A172 (cell line): ENCODE measurements around the gene KREMEN1. TPM values are rescaled to one million over a fixed set of nuclear protein-coding genes. Genes with fewer than 3 reads are reported as not detected.

Experiments used
- DNase-seq: peaks from one replicate; pipeline ENCODE4 v3.0.0-alpha.2; 2015; ENCODE audit warnings: low spot score
- total RNA-seq: library from RNA; depleted of rRNA; stranded (reverse); fragments of >200 nt; shearing (Covaris generic); gene quantifications from 2 replicates; pipeline ENCODE4 v1.2.3, GENCODE V29; 2014

The KREMEN1 gene
- total RNA-seq, 1 experiment from 2014 or later: 2.1 TPM

DNA sequence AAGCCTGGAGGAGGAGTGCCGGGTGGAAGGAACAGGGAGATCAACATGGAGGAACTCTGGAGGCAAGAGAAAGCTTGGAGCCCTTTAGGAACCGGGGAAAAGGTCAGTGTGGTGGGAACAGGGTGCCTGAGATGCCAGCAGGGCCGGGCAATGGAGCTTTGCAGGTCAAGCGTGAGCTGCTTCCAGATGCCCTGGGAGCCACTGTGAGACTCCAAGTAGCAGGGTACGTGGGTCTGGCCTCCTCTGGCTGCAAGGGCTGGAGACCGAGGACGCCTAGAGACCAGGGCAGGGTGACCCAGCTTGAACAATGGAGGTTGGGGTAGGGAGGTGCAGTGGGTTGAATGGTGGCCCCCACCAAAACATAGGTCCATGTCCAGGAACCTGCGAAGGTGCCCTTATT lies 117.2 kb downstream of the KREMEN1 start:
- DNase-seq: no peak

DNA sequence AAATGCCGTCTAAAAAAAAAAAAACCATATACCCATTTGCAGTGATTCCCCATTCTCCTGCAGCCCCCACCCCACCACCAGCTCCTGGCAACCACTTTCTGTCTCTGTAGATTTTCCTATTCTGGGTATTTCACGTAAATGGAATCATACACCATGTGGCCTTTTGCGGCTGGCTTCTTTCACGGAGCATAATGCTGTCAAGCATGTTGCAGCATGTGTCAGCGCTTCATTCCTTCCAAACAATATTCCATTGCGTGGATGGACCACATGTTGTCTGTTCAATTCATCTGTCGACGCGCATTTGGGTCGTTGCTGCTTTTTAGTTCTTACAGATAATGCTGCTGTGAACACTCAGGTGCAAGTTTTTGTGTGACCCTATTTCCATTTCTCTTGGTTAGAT lies 118.1 kb downstream of the KREMEN1 start:
- no peak for DNase-seq

DNA sequence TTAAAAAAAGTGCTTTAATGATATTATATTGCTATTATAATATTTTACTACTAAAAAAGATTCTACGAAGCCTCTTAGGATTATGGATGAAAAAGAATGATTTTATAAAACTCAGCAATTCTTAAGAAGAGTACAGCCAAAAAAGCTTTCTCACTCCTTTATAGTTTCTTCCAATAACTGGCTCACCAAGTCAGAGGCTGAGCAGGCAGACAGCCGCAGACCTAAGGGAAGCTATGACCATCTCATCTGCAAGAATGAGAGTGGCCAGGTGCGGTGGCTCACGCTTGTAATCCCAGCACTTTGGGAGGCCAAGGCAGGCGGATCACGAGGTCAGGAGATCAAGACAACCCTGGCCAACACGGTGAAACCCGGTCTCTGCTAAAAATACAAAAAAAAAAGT lies 120.2 kb downstream of the KREMEN1 start:
- DNase-seq: no peak

DNA sequence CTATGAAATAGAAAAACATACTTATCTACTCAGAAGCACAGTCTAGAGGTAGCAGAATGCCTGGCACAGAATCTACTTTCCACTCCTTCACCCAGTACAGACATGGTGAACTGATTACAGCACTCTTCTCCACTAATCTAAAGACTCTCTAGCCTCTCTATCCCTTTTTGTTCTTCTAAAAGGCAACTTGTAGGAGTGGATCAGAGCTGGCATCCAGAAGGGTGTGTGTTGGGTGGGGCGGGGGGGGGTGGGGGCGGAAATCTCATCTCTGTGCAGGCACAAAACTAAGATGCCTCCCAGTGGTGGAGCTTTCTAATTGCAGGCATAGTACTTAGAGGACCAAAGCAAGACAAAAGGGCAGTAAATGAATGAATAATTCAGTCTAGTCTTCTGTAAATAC lies 121.3 kb downstream of the KREMEN1 start:
- no peak for DNase-seq

DNA sequence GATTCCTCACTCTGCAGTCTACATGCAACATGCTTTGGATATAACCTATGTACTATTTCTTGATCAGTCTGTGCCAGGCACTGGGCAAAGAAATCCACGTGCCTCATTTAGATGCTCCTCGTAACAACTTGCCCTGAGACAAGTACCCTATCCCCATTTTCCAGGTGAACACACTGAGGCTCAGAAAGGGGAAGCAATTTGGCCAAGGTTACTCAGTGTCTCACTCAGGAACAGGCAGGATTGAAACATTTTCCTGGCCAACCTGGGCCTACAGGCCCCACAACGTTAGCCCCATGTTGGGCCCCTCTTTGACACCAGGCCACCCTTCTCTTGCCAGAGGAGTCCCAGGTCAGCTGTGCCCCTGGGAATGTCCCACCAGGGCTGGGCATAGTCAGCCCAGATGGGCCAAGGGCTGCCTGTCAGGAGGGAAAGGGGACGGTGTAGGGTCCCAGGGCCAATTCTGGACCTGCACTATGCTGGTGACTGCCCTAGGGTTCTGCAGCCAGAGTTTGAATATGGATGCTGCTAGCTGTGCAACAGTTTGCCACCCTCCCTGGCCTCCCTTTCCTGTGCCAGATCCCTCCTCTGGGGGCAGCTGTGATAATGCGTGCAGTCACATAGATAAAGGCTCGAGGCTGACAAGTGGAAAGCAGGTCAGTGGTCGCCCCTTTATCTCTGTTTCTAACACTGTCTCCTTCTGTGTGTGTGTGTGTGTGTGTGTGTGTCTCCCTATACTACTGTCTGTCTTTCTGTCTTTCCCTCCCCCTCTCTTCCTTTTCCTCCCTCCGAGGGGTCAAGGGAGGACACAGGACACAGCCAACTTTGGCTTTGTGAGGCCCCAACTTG lies 122.5 kb downstream of the KREMEN1 start:
- DNase-seq: no peak

DNA sequence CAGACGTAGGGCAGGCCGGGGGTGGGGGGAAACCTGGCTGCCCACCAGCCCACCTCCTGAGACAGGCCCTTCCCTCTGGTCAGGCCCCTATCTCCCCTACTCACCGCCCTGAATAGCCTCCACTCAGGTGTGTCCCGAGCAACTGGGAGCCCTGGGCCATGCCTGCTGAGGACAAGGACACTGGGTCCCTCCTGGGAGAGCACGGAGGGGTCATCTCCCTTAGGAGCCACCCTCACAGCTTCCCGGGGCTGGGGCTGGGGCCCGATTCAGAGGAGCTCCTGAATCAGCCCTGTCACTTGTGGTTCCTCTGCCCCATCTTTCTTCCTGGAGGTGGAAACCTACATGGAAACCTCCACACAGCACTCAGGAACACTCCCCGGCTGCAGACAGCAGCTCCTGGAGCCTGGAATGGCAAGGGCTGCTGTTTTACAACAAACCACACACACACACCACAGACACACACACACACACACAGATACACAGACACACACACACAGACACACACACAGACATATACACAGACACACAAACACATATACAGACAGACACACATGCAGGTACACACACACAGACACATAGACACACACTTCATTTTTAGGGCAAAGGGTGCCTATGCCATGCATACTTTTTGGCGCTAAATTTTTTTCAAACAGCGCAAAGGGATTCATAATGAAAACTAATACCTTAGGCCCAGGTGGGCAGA lies 123.3 kb downstream of the KREMEN1 start:
- DNase-seq: no peak

DNA sequence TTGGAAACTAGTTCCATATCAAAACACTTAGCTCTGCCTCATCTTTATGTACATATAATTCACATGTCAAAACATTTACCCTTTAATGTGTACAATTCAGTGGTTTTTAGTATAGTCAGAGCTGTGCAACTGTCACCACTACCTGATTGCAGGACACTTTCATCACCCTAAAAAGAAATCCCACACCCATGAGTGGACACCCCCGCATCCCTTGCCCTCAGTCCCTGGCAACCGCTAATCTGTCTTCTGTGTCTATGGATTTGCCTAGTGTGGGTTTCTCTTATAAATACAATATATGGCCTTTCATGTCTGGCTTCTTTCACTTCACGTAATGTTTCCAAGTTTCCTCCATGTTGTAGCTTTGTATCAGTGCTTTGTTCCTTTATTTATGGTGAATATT lies 124.3 kb downstream of the KREMEN1 start:
- no peak for DNase-seq

DNA sequence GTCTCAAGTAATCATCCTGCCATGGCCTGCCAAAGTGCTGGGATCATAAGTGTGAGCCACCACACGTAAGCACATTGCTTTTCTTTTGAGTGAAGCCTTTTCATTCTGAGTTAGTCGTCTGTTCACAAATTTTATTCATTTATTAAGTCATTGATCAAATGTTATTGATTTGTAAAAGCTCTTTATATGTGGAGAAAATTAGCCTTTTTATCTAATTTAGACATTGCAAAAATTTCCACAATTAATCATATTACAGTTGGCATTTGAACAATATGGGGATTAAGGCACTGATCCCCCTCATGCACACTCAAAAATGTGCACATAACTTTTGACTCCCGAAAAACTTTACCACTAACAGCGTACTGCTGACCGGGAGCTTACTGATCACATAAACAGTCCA lies 125.4 kb downstream of the KREMEN1 start:
- DNase-seq: no peak

DNA sequence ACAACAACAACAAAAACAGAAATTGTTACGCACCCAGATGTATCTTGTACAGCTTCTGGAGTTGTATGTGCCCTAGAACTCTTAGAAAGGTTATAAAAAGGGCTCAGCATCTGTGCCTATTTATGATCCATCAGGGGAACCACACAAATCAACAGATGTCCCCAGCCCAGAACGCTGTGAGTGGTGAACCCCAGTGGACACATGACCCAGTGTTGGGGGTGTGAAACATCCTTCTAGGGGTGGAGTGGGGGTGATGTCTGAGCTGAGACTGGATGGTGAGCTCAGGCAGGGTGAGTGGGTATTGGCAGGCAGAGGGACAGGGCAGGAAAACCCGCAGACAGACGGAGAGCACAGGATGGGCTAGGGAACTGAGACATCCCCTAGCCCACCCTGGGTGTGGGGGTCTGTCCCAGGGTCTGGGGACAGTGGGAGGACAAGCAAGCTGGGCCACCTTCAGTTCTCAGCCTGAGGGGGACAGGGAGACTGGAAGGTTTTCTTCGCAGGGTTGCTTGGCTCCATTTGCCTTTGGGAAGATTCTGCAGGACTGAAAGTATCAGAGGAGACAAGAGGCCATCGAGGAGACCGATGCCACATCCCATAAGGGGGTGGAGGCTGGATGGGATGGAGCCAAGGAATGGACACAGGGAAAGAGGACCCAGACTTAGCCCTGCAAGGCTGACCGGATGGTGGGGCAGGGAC lies 127.0 kb downstream of the KREMEN1 start:
- no peak for DNase-seq

DNA sequence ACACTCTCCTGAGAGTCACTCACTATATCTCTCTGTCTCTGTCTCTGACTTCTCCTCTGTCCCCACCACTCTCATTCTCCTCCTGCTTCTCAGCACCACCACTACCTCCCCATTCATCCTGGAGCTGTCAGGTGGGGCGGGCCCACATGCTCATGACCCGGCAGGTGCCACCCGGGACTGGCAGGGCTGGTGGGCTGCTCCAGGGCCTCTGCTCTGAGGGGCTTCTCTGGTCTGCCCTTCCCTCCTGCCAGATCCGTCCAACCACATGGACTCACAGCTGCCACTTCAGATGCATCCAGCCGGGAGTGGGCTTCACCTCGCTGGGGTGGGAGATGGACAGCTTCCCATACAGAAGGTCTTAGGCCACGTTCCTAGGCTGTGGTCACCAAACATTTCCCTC lies 128.1 kb downstream of the KREMEN1 start:
- no peak for DNase-seq

DNA sequence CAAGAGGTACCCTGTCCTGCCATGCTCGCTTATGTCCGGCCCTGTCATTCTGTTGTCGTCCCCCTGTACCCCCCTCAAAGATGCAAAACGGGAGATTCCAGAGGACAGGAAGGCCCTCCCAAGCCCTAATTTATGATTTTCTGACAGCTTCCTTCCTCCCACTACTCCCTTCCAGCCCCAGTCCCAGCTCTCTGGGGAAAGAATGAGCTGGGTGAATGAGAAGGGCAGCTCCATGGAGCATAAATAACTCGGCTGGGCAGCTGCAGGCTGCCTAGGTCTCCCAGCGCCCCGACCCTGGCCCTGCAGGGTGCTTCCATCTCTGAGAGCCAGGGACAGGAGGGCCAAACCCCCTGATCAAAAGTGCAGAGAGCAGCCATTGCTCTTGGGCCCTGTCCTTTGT lies 128.9 kb downstream of the KREMEN1 start:
- DNase-seq: no peak

DNA sequence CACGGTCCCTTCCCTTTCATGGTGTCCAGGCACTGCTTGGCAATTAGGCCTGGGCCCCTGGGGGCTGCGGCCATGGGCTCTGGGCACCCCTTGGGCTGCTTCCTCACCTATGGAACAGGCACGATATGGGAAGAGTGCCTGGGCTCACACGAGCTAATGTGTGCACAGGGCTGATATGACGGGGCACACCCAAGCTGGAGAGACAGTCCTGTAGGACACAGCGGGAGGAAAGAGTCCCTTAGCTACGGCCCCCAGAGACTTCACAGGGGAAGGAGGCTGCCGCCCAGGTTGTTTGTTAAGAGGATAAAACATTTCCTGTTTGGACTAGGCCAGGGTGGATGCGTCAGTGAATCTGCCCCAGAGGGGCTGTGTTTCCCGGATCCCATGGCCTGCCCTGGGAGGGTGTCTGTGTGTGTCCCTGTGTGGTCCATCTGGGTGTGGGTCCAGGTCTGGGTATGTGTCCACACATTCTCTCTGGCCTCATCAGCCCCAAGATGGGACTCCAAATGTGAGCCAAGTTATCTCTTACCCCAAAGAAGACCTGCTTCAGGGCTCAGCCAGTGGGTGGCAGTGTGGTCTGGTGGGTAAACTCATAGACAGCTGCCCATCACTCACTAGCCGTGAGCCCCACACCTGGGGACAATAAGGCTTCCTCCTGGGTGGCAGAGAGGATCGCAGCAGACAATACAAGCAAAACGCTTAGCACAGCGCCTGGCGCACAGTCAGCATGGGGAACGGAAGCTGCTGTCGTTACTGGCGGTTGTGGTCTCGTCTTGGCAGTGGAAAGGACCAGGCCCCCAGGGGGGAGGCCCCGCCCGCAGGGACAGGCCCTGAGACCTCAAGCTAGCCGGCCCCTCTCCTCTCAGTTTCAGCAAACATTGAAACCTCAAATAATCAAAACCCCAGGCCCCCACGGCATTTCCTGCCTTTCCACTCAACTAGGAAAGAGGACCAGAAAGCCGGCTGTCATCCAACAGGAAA lies 129.7 kb downstream of the KREMEN1 start:
- no peak for DNase-seq

DNA sequence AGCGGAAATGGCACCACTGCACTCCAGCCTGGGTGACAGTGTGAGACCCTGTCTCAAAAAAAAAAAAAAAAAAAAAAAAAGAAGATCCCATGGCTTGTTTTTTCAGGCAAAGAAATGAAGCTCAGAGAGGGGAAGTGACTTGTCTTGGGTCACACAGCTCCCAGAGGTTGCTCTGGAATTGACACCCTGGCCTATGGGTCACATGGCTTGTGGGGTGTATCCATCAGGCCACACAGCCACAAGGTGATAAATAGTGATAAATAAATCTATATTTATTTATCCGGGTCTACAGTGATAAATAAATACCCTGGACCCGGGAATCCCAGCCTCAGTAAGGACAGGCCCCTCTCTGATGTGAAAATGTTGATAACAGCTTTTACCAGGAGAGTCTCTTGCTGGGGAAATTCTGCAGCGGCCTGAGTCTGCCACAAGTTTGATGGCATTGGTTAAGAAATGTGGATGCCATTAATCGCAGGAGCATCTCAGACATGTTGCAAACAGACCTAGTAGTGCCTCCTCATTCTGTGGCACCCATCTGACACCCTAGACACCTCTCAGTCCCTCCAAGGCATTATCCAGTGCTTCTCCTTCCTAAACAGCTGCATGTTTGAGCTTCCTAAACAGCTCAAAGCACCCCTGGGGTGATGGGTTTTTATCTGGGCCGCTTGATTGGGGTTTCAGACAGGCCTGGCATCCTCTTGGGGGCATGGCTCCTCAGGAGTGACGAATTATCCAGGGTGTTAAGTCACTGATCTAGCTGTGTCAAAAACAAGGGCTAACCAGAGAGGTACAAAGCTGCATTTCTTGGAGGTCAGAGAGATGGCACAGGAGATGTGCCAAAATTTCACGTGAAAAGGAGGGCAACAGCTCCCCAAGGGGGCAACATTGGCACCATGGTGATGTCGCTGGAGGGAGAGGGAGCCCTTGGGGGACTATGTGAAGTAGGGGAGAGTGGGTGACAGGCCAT lies 130.9 kb downstream of the KREMEN1 start:
- DNase-seq: no peak

DNA sequence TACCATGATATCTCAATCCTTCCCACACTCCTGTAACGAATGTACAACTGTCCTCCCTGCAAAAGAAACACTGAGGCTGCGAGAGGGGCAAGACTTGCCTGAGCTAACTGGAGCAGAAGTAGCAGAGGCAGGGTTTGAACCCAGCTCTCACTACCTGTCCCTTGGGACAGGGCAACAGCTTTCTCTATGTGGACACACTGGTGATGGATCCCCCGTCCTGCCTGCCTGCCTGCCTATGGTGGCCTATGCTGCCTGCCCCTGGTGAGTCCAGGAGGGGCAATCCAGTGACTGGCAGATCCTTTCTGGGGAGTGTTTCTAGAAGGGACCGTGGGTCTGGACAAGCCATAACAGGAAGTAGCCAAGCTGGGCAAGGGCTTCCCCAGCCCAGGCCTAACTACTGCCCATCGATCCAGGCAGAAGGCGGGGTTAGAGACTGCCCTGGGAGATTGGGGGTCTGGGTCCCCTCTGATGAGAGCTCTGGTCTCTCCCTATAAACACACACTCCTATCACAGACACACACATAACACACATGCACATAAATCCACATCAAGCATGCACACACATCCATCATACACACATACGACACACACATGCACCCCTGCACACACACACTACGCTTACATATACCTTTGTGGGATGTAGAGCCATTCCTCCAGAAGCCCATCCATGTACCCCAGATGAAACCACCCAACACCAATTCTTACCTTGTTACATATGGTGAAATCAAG lies 131.8 kb downstream of the KREMEN1 start:
- DNase-seq: no peak

DNA sequence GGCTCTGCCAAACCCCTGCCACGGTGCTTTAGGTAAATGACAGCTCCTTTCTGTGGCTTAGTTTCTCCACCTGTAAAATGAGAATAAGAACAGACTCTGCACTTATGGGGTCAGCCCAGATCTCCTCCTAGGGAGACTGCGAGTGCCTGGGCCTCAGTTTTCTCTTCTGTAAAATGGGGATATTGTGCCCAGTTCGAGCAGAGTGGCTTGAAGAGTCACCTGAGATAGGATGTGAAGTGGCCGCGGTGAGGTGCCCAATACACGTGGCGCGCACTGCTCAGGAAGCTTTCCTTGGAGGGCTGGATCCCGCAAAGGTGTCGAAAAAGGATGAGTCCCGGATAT lies 132.4 kb downstream of the KREMEN1 start:
- DNase-seq: no peak

DNA sequence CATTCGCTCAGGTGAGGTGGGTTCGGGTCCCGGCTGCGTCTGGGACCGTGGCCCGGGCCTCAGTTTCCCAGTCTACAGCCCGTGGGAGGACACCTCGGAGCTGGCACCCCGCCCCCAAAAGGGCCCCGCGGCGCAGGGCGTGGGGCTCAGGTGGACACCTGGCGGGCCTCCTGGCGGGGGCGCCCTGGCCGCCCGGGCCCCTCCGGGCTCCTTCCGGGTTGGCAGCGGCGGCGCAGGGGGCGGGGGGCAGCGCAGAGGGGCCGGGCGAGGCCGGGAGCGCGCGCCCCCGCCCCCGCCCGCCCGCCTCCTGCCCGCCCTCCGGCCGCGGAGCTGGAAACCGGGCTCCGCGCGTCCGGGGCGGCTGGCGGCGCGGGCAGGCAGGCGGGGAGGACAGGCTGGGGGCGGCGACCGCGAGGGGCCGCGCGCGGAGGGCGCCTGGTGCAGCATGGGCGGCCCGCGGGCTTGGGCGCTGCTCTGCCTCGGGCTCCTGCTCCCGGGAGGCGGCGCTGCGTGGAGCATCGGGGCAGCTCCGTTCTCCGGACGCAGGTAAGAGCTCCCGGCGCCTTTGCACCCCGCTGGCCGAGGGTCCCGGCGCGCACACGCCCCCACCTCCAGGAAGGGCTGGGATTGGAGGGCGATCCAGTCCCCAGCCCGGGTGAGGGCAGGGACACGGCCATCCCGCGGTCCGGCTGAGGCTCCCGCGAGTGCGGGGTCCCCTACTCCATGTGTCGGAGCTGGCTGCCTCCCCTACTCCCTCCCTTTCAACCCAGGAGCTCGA lies 132.9 kb downstream of the KREMEN1 start, which contains the start of gene EMID1:
Gene EMID1 (plus strand): TSS at position 303 of the 778 bp plus-strand sequence. CDS start 143 bp downstream, at position 446.
- DNase-seq: no peak

DNA sequence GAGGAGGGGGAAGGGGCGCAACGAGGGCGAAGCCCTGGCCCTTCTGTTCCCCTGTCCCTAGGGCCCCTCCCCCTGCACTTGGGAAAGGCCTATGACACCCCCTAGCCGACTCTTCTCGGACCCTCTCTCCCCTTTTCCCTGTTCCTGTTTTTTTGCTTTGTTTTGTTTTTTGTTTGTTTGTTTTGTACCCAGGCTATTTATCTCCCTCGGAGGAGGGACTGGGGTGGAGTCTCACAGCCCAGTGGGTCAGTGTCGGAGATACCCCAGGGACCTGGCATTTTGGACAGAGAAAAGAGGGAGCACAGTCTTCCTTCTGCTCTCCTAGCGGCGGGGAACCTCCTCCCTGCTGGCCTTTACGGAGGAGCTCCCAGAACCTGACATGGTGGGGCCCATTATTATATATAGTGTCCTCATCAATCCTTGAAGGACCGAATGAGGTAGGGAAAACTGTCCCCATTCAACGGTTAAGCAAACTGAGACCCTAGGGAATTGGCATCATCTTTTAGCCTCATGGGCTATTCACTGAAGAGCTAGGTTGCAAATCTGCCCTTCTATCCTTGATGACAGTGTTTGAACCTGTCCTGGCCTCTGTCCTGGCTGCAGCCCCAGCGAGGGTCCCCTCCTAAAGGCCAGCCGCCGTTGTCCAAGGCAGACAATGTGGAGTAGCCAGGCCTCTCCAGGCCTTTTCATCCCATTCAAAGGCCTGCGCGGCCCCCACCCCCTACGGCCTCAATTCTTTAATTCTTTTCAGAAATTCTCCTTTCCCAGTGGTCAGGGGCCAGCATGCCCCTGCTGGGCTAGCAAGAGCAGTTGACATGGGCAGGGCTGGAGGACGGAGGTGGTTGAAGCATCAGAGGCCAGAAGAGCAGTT lies 133.8 kb downstream of the KREMEN1 start:
- no peak for DNase-seq

DNA sequence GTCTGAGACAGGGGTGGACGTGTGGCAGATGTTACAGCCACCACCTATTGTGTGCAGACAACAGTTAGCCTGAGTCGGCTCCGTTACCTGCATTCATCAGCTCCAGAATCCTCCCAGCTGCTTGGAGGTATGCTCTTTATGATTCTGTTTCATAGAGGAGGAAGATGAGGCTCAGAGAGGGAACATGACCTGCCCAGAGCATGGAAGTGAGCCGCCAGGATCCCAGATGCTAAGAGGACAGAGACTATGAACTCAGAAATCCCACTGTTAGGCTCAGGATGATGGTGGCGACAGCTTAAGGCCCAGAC lies 134.4 kb downstream of the KREMEN1 start:
- DNase-seq: no peak
